H9 (cell line): ENCODE data around the gene MB. TPM values are rescaled to one million over a fixed set of nuclear protein-coding genes. Genes with fewer than 3 reads are reported as not detected.

Source experiments
- DNase-seq: peaks from one replicate; pipeline ENCODE4 v3.0.0-alpha.2; 2017
- H2AFZ ChIP-seq: one replicate; pipeline ENCODE4 v1.6.1; 2013; ENCODE audit warnings: mild to moderate bottlenecking, low read length, control low read depth, moderate library complexity
- H2AK5ac ChIP-seq: 2 replicates; pipeline ENCODE4 v1.6.1; 2013; ENCODE audit warnings: low read length, control low read depth, mixed read lengths; ENCODE audit not compliant: insufficient read length
- H2BK120ac ChIP-seq: one replicate; pipeline ENCODE4 v1.6.1; 2013; ENCODE audit warnings: low read depth, mild to moderate bottlenecking, low read length, control low read depth, inconsistent platforms; ENCODE audit not compliant: poor library complexity, severe bottlenecking
- H2BK12ac ChIP-seq: 2 replicates; pipeline ENCODE4 v1.6.1; 2013; ENCODE audit warnings: low read length, control low read depth, mixed read lengths, low read depth; ENCODE audit not compliant: insufficient read length
- H2BK15ac ChIP-seq: 2 replicates; pipeline ENCODE4 v1.6.1; 2013; ENCODE audit warnings: low read depth, low read length, control low read depth
- H2BK20ac ChIP-seq: one replicate; pipeline ENCODE4 v1.6.1; 2013; ENCODE audit warnings: low read depth, mild to moderate bottlenecking, low read length, control low read depth, inconsistent platforms; ENCODE audit not compliant: poor library complexity, severe bottlenecking
- H2BK5ac ChIP-seq: 2 replicates; pipeline ENCODE4 v1.6.1; 2013; ENCODE audit warnings: low read length, control low read depth, mixed read lengths; ENCODE audit not compliant: insufficient read length
- H3K14ac ChIP-seq: 2 replicates; pipeline ENCODE4 v1.6.1; 2013; ENCODE audit warnings: low read length, control low read depth; ENCODE audit not compliant: insufficient read depth
- H3K18ac ChIP-seq: 2 replicates; pipeline ENCODE4 v1.6.1; 2013; ENCODE audit warnings: low read depth, mild to moderate bottlenecking, mixed read lengths, low read length, control low read depth; ENCODE audit not compliant: insufficient read length
- H3K23ac ChIP-seq: 2 replicates; pipeline ENCODE4 v1.6.1; 2013; ENCODE audit warnings: low read length, control low read depth, mixed read lengths, low read depth; ENCODE audit not compliant: insufficient read length
- H3K23me2 ChIP-seq: 2 replicates; pipeline ENCODE4 v1.6.1; 2013; ENCODE audit warnings: low read depth, mild to moderate bottlenecking, mixed read lengths, low read length, control low read depth; ENCODE audit not compliant: insufficient read length, poor library complexity, severe bottlenecking
- H3K27ac ChIP-seq: 2 replicates; pipeline ENCODE4 v1.5.1; 2013; ENCODE audit warnings: low read length, control low read depth, mixed read lengths, low read depth; ENCODE audit not compliant: insufficient read length
- H3K27me3 ChIP-seq: 2 replicates; pipeline ENCODE4 v1.6.1; 2013; ENCODE audit warnings: low read length, control low read depth, inconsistent platforms; ENCODE audit not compliant: insufficient read depth
- H3K4ac ChIP-seq: 2 replicates; pipeline ENCODE4 v1.6.1; 2013; ENCODE audit warnings: low read depth, mild to moderate bottlenecking, control low read depth, inconsistent platforms, low read length, moderate library complexity
- H3K4me1 ChIP-seq: 2 replicates; pipeline ENCODE4 v1.6.1; 2013; ENCODE audit warnings: low read length, control low read depth, inconsistent platforms; ENCODE audit not compliant: insufficient read depth
- H3K4me2 ChIP-seq: 2 replicates; pipeline ENCODE4 v1.6.1; 2013; ENCODE audit warnings: low read length, control low read depth, mixed read lengths; ENCODE audit not compliant: insufficient read length, insufficient read depth
- H3K56ac ChIP-seq: 2 replicates; pipeline ENCODE4 v1.6.1; 2013; ENCODE audit warnings: low read depth, mild to moderate bottlenecking, mixed read lengths, low read length, control low read depth; ENCODE audit not compliant: insufficient read length
- H3K79me1 ChIP-seq: 2 replicates; pipeline ENCODE4 v1.6.1; 2013; ENCODE audit warnings: low read depth, mild to moderate bottlenecking, moderate library complexity, low read length, control low read depth, inconsistent platforms; ENCODE audit not compliant: insufficient read depth, poor library complexity, severe bottlenecking
- H3K79me2 ChIP-seq: 2 replicates; pipeline ENCODE4 v1.6.1; 2013; ENCODE audit warnings: low read length, control low read depth, inconsistent platforms; ENCODE audit not compliant: insufficient read depth
- H3K9ac ChIP-seq: 2 replicates; pipeline ENCODE4 v1.6.1; 2013; ENCODE audit warnings: low read length, control low read depth, mixed read lengths; ENCODE audit not compliant: insufficient read length; ENCODE audit errors: extremely low read depth
- H3K9me3 ChIP-seq: one replicate; pipeline ENCODE4 v1.6.1; 2013; ENCODE audit warnings: low read depth, low read length, inconsistent platforms; ENCODE audit not compliant: control insufficient read depth
- H3T11ph ChIP-seq: one replicate; pipeline ENCODE4 v1.6.1; 2013; ENCODE audit warnings: mild to moderate bottlenecking, low read length, control low read depth, inconsistent platforms
- H4K20me1 ChIP-seq: one replicate; pipeline ENCODE4 v1.6.1; 2013; ENCODE audit not compliant: control insufficient read depth, insufficient read length, insufficient read depth
- H4K5ac ChIP-seq: 2 replicates; pipeline ENCODE4 v1.6.1; 2013; ENCODE audit warnings: low read depth, mild to moderate bottlenecking, mixed read lengths, low read length, control low read depth; ENCODE audit not compliant: insufficient read length
- H4K8ac ChIP-seq: replicated peaks from 2 replicates; pipeline ENCODE4 v1.6.1; 2013; ENCODE audit warnings: low read length, control low read depth, mixed read lengths, low read depth; ENCODE audit not compliant: insufficient read length
- H4K91ac ChIP-seq: 2 replicates; pipeline ENCODE4 v1.6.1; 2013; ENCODE audit warnings: low read depth, mild to moderate bottlenecking, moderate library complexity, mixed read lengths, low read length, control low read depth; ENCODE audit not compliant: insufficient read length
- H3K27ac Mint-ChIP-seq, 3 experiments: 2 replicates in 2 of 3; 3 replicates in 1 of 3; pipeline ENCODE4 v1.8.0; 2020 to 2021; ENCODE audit warnings: mixed read lengths in 3 of 3, mild to moderate bottlenecking in 1 of 3, moderate library complexity in 1 of 3
- H3K27me3 Mint-ChIP-seq: 2 replicates; pipeline ENCODE4 v1.8.0; 2021; ENCODE audit warnings: low read depth, mild to moderate bottlenecking, moderate library complexity, mixed read lengths
- H3K36me3 Mint-ChIP-seq, 3 experiments: 2 replicates in 2 of 3; 3 replicates in 1 of 3; pipeline ENCODE4 v1.8.0; 2020 to 2021; ENCODE audit warnings: low read depth in 3 of 3, mixed read lengths in 3 of 3; ENCODE audit not compliant: insufficient read depth in 1 of 3
- H3K4me1 Mint-ChIP-seq, 2 experiments: 2 replicates each; pipeline ENCODE4 v1.8.0; 2020; ENCODE audit warnings: mixed read lengths in 2 of 2
- H3K4me3 Mint-ChIP-seq, 2 experiments: 2 replicates in 1 of 2; 3 replicates in 1 of 2; pipeline ENCODE4 v1.8.0; 2020 to 2021; ENCODE audit warnings: mild to moderate bottlenecking in 2 of 2, mixed read lengths in 2 of 2, moderate library complexity in 1 of 2
- H3K9me3 Mint-ChIP-seq, 2 experiments: 2 replicates in 1 of 2; 3 replicates in 1 of 2; pipeline ENCODE4 v1.8.0; 2020; ENCODE audit warnings: mild to moderate bottlenecking in 2 of 2, mixed read lengths in 2 of 2, moderate library complexity in 1 of 2
- WGBS: extraction: QIAGEN DNeasy Blood & Tissue Kit; methylation state at CpG from one replicate; pipeline ENCODE4 v1.1.7; 2013; ENCODE audit warnings: missing lambda C conversion rate, low lambda C conversion rate, mixed read lengths; ENCODE audit not compliant: insufficient read length; ENCODE audit errors: extremely low coverage; 5-methylcytosine and 5-hydroxymethylcytosine counted together
- total RNA-seq: library from RNA; stranded (reverse); gene quantifications from 2 replicates; pipeline ENCODE4 v1.2.1, GENCODE V29; 2021
- TF ChIP-seq, protein P1 (sequence below): fragments of 200-600 bp; sonication (generic); conservative IDR thresholded peaks from 3 replicates; pipeline ENCODE4 v1.8.0; 2021; ENCODE audit warnings: antibody characterized with exemption, mild to moderate bottlenecking

MB gene
- total RNA-seq, 1 experiment from 2014 or later, result 0.55 TPM

DNA sequence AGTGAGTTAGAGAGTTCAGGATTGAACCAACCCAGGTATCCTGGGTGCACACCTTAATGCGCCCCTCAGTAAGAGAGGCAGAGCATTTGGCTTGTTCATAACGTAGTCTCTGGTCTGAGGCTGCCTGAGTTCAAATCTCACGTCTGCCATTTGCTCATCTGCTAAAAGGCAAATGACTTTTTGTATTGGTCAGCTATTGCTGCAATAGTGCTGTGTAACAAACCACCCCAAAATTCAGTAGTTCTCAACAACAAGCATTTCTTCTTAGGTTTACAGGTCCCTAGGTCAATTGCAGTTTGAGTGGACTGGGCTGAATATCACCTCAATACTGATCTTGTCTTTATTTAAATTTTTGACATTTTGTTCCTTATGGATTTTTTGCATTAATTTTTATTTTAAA, 58.4 kb downstream of the MB start:
- Histone ChIP-seq H3K14ac (no peak overlapping the region), H2BK5ac (no peak overlapping the region), H3T11ph (no peak overlapping the region), H3K18ac (no peak overlapping the region), H2AFZ (no peak overlapping the region), H3K56ac (no peak overlapping the region), H3K4ac (no peak overlapping the region), H4K8ac (no peak overlapping the region), H3K4me2 (no peak overlapping the region), H2BK20ac (no peak overlapping the region), H2AK5ac (no peak overlapping the region), H4K5ac (no peak overlapping the region), H4K91ac (no peak overlapping the region), H3K79me1 (no peaks in the 10 kb centered on the region), H2BK15ac (no peak overlapping the region), H3K9me3 (no peaks in the 10 kb centered on the region), H2BK120ac (no peak overlapping the region), H3K4me1 (peaks cover 9% of the 10 kb centered on the region; the same call in 1 of the 2 replicates), H3K79me2 (no peaks in the 10 kb centered on the region), H3K23ac (no peak overlapping the region), H3K27me3 (no peaks in the 10 kb centered on the region), H3K27ac (no peak overlapping the region), H3K23me2 (no peaks in the 10 kb centered on the region), H3K9ac (no peak overlapping the region), H2BK12ac (no peak overlapping the region), H4K20me1 (no peaks in the 10 kb centered on the region)
- Mint-ChIP-seq H3K27ac (no peak overlapping the region), H3K9me3 (no peaks in the 10 kb centered on the region), H3K4me1 (peaks cover 21 to 31% of the 10 kb centered on the region in 2 experiments), H3K4me3 (no peak overlapping the region), H3K27me3 (peaks cover 28% of the 10 kb centered on the region), H3K36me3 (no peaks in the 10 kb centered on the region)
- TF ChIP-seq, protein P1, sequence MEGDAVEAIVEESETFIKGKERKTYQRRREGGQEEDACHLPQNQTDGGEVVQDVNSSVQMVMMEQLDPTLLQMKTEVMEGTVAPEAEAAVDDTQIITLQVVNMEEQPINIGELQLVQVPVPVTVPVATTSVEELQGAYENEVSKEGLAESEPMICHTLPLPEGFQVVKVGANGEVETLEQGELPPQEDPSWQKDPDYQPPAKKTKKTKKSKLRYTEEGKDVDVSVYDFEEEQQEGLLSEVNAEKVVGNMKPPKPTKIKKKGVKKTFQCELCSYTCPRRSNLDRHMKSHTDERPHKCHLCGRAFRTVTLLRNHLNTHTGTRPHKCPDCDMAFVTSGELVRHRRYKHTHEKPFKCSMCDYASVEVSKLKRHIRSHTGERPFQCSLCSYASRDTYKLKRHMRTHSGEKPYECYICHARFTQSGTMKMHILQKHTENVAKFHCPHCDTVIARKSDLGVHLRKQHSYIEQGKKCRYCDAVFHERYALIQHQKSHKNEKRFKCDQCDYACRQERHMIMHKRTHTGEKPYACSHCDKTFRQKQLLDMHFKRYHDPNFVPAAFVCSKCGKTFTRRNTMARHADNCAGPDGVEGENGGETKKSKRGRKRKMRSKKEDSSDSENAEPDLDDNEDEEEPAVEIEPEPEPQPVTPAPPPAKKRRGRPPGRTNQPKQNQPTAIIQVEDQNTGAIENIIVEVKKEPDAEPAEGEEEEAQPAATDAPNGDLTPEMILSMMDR, result no peak
- DNase-seq, result no peak
- no CpG with 5 or more reads among the region's 3 CpGs for WGBS
